SK-N-SH treated with all-trans-retinoic acid at 6 μM for 48 hours (cell line): ENCODE data around the gene BLID.

Experiments
- GLIS3 ChIP-seq: fragments of 250-450 bp; sonication (Bioruptor Pico); IDR thresholded peaks from 2 replicates; pipeline ENCODE4 v1.5.0; 2020; ENCODE audit warnings: mild to moderate bottlenecking, moderate library complexity
- PATZ1 ChIP-seq: fragments of 250-450 bp; sonication (Bioruptor Pico); IDR thresholded peaks from 2 replicates; pipeline ENCODE4 v1.8.0; 2020; ENCODE audit warnings: mild to moderate bottlenecking, moderate library complexity, borderline replicate concordance
- SNAI2 ChIP-seq: fragments of 250-450 bp; sonication (Bioruptor Pico); IDR thresholded peaks from 2 replicates; pipeline ENCODE4 v1.5.0; 2020; ENCODE audit warnings: mild to moderate bottlenecking, moderate library complexity
- TCF4 ChIP-seq: fragments of 250-450 bp; sonication (Bioruptor Pico); IDR thresholded peaks from 2 replicates; pipeline ENCODE4 v1.8.0; 2021; ENCODE audit warnings: mild to moderate bottlenecking, moderate library complexity, borderline replicate concordance
- ZFP30 ChIP-seq: fragments of 450-650 bp; formaldehyde crosslinking; IDR thresholded peaks from 2 replicates; pipeline ENCODE4 v1.5.0; 2022; ENCODE audit warnings: mild to moderate bottlenecking, moderate library complexity
- ZNF565 ChIP-seq: fragments of 450-650 bp; formaldehyde crosslinking; conservative IDR thresholded peaks from 2 replicates; pipeline ENCODE4 v1.5.0; 2020; ENCODE audit warnings: low read depth, mild to moderate bottlenecking, moderate library complexity
- ZNF70 ChIP-seq: fragments of 450-650 bp; formaldehyde crosslinking; IDR thresholded peaks from 2 replicates; pipeline ENCODE4 v1.5.0; 2020; ENCODE audit warnings: mild to moderate bottlenecking, moderate library complexity

DNA sequence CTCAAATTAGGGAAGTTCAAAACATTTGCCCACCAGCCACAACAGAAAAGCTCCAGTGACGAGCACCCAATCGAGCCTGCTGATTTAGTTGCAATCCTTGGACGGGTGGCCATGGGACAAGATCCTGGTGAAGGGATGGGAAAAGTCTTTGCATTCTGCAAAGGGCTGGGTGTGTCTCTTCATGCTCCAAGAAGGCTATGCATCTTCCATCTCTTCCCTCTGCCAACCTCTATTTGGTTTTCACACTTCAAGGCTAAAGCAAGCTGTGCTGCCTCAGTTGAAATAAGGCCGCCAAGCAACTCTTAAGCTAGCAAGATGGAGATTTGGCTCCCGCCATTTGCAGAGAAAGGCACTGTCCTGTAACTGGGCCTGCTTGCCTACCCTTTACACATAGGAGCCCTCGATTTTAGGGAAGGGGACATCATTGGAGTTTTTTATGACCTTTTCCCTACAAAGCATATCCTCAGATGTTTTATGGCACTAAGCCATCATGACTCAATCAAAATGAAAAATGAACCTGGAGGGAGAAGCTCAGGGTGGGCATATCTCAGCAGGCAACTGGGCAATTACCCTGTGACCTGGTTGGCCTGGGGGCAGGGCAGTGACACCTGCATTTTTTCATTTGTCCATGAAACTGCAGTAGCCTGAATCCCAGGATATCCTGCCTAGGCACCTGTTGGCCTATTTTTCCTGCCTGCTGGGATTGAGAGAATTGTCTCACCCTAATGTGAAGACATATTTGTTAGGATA is 45.0 kb upstream of the BLID start:
- TF ChIP-seq PATZ1 (CRISPR knock-in tag), result no peak
- no peak for TF ChIP-seq ZNF70 (CRISPR knock-in tag)
- no peak for TF ChIP-seq TCF4 (CRISPR knock-in tag)
- no peak for TF ChIP-seq SNAI2 (CRISPR knock-in tag)
- TF ChIP-seq ZFP30, result no peak
- no peak for TF ChIP-seq GLIS3 (CRISPR knock-in tag)
- no peak for TF ChIP-seq ZNF565 (CRISPR knock-in tag)
